Thoracic aorta (tissue), 2 donors: ENCODE results near the gene RREB1. TPM values are rescaled to one million over a fixed set of nuclear protein-coding genes. Genes with fewer than 3 reads are reported as not detected.

Source experiments
- ATAC-seq: fragments of 150-250 bp; one replicate; pipeline ENCODE4 v1.8.0; 2017; ENCODE audit warnings: low read depth; ENCODE audit not compliant: insufficient number of reproducible peaks, low FRiP score
- DNase-seq: peaks from one replicate; pipeline ENCODE4 v3.0.0-alpha.2; 2020; ENCODE audit warnings: low spot score
- H3K27ac ChIP-seq, 2 donors: fragments of 200-600 bp; sonication (generic); 1 replicate in 1 of 2; 2 replicates in 1 of 2; pipeline ENCODE4 v1.5.1; 2016; ENCODE audit warnings: mild to moderate bottlenecking in 2 of 2, moderate library complexity in 2 of 2
- H3K27me3 ChIP-seq: fragments of 200-600 bp; sonication (generic); replicated peaks from 2 replicates; pipeline ENCODE4 v1.6.0; 2016; ENCODE audit warnings: mild to moderate bottlenecking; ENCODE audit not compliant: insufficient read depth
- H3K36me3 ChIP-seq: fragments of 200-600 bp; sonication (generic); one replicate; pipeline ENCODE4 v1.5.1; 2016
- H3K4me1 ChIP-seq, 2 donors: fragments of 200-600 bp; sonication (generic); 1 replicate in 1 of 2; 2 replicates in 1 of 2; pipeline versions ENCODE4 v1.5.1 to v1.6.0; 2016; ENCODE audit warnings: low read depth in 2 of 2, mild to moderate bottlenecking in 1 of 2; ENCODE audit not compliant: control insufficient read depth in 1 of 2
- H3K4me3 ChIP-seq: fragments of 200-600 bp; sonication (generic); 2 replicates; pipeline ENCODE4 v1.5.1; 2016; ENCODE audit warnings: mild to moderate bottlenecking
- H3K9me3 ChIP-seq: fragments of 200-600 bp; sonication (generic); 2 replicates; pipeline ENCODE4 v1.5.1; 2016
- CTCF ChIP-seq: fragments of 200-600 bp; sonication (generic); IDR thresholded peaks from one replicate; pipeline ENCODE4 v1.5.1; 2019; ENCODE audit warnings: antibody characterized with exemption
- total RNA-seq, 2 donors: library from RNA; depleted of rRNA; stranded (reverse); fragments of >200 nt; gene quantifications; one replicate each; pipeline versions ENCODE4 v1.1.0 to v1.2.3, GENCODE V29; 2016

Gene RREB1
- total RNA-seq, 2 donors from 2014 or later: 30.6 to 39.3 TPM

GRCh38 chr6:7086488-7086887 is 21.3 kb upstream of the RREB1 start:
- no peak overlapping the region for H3K27ac ChIP-seq
- DNase-seq (no peak), ATAC-seq (no peak)
- TF ChIP-seq CTCF: no peak
- H3K36me3 ChIP-seq: no peaks in the 10 kb centered on the region
- H3K4me1 ChIP-seq: peaks cover 5 to 6% of the 10 kb centered on the region in 2 donors
- H3K4me3 ChIP-seq: peak overlapping the region; percentile 44
- H3K9me3 ChIP-seq: no peaks in the 10 kb centered on the region
- no peaks in the 10 kb centered on the region for H3K27me3 ChIP-seq

DNA sequence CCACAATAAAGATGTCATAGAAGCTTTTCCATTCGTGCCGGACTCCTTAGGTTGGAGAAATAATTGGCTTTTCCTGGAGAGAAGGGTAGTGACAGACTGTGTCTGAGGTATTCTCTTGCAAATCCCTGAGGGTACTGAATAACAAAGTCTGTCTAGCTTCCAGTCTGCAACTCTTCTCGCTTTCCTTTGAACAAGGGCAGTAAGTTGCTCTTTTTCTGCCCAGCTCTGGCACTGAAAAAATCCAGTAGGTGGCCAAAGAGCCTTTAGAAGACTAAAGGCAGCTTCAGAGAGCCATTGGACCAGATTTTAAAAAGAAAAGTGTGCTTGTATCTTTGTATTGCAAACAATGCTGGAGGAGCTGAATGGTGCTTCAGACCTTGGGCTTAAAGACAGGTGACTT is 20.7 kb upstream of the RREB1 start:
- Histone ChIP-seq H3K4me3 (peak overlapping the region; percentile 44), H3K9me3 (no peaks in the 10 kb centered on the region), H3K36me3 (no peaks in the 10 kb centered on the region), H3K27me3 (no peaks in the 10 kb centered on the region), H3K27ac (no peak overlapping the region), H3K4me1 (peaks cover 5 to 6% of the 10 kb centered on the region in 2 donors)
- TF ChIP-seq CTCF: no peak
- DNase-seq: no peak
- no peak for ATAC-seq

- DNase-seq (no peak), ATAC-seq (no peak)
- peak overlapping the region; percentile 44 for H3K4me3 ChIP-seq
- H3K4me1 ChIP-seq: peaks cover 5 to 6% of the 10 kb centered on the region in 2 donors
- H3K27ac ChIP-seq: no peak overlapping the region
- no peak for TF ChIP-seq CTCF
- no peaks in the 10 kb centered on the region for H3K36me3 ChIP-seq
- no peaks in the 10 kb centered on the region for H3K27me3 ChIP-seq
- no peaks in the 10 kb centered on the region for H3K9me3 ChIP-seq
Observed at GRCh38 chr6:7087491-7087979, 20.2 kb upstream of the RREB1 start.

DNA sequence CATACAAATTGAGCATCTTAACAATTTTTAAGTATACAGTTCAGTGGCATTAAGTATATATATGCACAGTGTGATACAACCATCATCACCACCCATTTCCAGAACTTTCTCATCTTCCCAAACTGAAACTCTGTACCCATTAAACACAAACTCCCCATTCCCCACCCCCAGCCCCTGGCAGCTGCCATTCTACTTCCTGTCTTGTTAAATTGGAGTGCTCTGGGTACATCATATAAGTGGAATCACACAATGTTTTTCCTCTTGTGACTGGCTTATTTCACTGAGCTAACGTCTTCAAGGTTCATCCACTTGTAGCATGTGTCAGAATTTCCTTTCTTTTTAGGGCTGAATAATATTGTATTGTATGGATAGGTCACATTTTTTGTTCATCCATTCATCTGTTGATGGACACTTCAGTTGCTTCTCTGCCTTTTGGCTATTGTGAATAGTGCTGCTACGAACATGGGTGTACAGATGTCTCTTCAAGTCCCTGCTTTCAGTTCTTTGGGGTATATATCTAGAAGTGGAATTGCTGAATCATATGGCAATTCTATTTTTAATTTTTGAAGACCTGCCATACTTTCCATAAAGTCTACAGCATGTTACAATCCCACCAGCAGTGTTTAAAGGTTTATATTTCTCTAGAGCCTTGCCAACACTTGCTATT is 19.6 kb upstream of the RREB1 start:
- no peak overlapping the region for H3K4me3 ChIP-seq
- H3K36me3 ChIP-seq: no peaks in the 10 kb centered on the region
- no peak overlapping the region for H3K27ac ChIP-seq
- H3K4me1 ChIP-seq: peaks cover 5 to 6% of the 10 kb centered on the region in 2 donors
- TF ChIP-seq CTCF: no peak
- no peaks in the 10 kb centered on the region for H3K27me3 ChIP-seq
- ATAC-seq: no peak
- no peaks in the 10 kb centered on the region for H3K9me3 ChIP-seq
- no peak for DNase-seq

DNA sequence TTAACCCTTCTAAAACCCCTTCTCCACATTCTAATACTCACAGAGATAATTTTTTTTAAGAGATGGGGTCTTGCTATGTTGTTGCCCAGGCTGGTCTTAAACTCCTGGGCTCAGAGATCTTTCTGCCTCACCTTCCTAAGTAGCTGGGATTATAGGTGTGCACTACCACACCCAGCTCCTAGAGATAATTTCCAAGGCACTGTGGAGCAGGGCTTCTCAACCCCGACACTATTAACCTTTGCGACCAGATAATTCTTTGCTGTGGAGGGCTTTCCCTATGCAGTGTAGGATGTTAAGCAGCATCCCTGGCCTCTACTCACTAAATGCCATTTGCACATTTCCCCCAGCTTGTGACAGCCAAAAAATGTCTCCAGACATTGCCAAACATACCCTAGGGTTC is 8.8 kb upstream of the RREB1 start:
- no peaks in the 10 kb centered on the region for H3K9me3 ChIP-seq
- H3K4me1 ChIP-seq: no peaks in the 10 kb centered on the region
- no peak for ATAC-seq
- no peaks in the 10 kb centered on the region for H3K36me3 ChIP-seq
- no peak for DNase-seq
- H3K27ac ChIP-seq: no peak overlapping the region
- H3K4me3 ChIP-seq: no peak overlapping the region
- no peaks in the 10 kb centered on the region for H3K27me3 ChIP-seq
- TF ChIP-seq CTCF: no peak
